ENCODE data around the gene PSORS1C2.

Gene PSORS1C2

DNA sequence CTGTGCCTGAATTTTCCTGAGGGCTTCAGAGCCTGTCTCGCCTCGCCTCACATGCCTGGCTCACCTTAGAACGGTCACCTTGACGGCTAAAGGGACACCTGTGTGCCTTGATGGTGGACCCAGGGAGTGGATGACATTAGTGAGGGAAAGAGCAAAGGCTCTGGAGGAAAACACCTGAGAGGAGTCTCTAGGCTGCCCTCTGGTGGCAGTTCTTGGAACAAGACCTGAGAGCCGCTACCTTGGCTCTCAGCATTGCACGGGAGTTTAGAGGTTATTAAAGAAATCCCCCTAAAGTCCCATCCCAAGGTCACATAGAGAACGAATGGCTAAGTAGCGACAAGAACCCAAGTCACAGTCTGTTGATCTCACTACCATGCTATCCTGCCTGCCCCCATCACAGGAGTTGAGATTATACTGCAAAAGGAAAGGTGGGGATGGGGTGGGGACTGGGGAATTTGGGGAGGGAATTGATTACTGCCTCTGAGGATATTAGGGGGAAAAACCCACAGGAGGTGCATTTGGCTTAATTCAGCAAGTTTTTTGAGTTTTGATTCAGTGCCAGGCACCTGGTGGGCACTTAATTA is 10.7 kb downstream of the PSORS1C2 start:
- Histone ChIP-seq H3K4me1 (ENCODE audit: control insufficient read depth, insufficient read depth, low read length) (peaks cover 33% of the 10 kb centered on the region), H3K4me3 (ENCODE audit: low read length) (no peak overlapping the region), H3K36me3 (ENCODE audit: control insufficient read depth, insufficient read depth, low read length) (peaks cover 4% of the 10 kb centered on the region), H3K27me3 (ENCODE audit: control insufficient read depth, insufficient read depth, low read length) (no peaks in the 10 kb centered on the region), H3K9me3 (ENCODE audit: control insufficient read depth, low read length) (no peaks in the 10 kb centered on the region), H3K9ac (ENCODE audit: low read length) (no peak overlapping the region)

DNA sequence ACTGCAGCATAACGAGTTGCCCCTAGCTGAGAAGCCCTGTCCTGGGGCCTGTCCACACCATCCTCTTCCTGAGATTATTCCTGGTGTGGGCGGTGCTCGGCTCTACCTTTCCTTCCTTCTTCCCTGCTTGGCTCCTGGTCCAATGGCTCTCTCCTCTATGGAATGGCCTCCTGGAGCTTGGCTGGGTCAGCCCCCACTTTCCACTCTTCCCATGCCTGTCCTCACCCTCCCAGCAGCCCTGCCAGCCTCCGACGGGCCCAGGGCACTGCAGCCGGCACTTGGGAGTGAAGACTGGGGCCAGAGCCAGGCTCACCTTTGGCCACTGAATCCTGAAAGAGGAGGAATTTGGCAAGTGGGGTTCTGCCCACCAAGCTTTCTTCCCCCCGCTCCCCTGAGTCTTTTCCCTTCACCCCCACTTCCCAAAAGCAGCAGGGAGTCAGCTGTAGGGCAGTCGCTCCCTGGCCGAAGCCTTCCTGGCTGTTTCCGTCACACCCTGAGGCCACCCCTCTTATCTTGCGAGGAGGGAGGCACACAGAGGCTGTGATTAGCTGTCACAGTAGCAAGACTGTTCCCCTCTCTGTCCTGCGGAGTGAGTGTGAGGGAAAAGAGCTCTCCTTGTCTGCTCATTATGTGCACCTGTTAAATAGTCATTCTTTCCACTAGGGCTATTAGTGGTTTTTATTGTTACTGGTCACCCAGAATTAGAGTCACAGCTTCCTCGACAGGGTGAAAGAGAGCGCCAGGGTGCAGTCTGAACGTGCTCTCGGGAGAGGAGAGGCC is 12.3 kb downstream of the PSORS1C2 start:
- H3K27me3 ChIP-seq (ENCODE audit: control insufficient read depth, insufficient read depth, low read length), result no peaks in the 10 kb centered on the region
- H3K36me3 ChIP-seq (ENCODE audit: control insufficient read depth, insufficient read depth, low read length), result peaks cover 4% of the 10 kb centered on the region
- no peaks in the 10 kb centered on the region for H3K9me3 ChIP-seq (ENCODE audit: control insufficient read depth, low read length)
- peaks cover 38% of the 10 kb centered on the region for H3K4me1 ChIP-seq (ENCODE audit: control insufficient read depth, insufficient read depth, low read length)
- peak overlapping the region; percentile 38 for H3K9ac ChIP-seq (ENCODE audit: low read length)
- no peak overlapping the region for H3K4me3 ChIP-seq (ENCODE audit: low read length)

DNA sequence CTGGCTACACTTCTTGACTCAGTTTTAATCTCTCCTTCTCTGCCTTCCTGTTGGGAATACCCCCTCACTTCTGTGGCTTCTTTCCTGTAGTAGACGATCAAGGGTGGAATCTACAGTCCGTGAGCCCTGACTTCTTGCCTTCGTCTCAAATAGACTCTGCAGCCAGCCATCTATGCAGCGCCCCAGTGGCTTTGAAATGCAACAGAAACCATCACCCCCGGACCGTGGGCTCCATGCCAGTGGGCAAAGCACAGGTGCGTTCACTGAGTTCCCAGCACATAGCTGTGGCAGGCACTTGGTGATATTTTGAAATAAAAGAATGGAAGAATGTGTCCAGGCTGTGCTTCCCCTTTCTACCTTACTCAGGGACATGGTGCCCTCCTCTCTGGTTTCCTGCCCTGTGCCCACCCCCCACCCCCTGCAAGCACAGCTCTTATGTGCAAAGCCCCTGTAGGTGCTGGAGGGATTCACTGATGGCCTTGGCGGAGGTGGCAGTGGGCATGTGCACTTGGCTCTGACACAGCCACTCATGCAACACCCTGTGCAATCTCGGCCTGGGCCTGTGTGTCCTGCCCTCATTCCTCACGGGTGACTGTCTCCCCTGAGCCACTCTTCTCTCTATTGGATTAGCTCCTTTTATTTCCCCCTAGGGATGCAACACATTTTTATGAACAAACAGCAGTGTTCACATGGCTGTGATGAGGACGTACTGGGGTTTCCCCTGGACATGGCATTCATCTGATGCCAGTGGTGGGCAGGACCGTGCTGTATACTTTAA is 13.1 kb downstream of the PSORS1C2 start:
- no peak overlapping the region for H3K4me3 ChIP-seq (ENCODE audit: low read length)
- H3K36me3 ChIP-seq (ENCODE audit: control insufficient read depth, insufficient read depth, low read length), result peaks cover 4% of the 10 kb centered on the region
- no peaks in the 10 kb centered on the region for H3K9me3 ChIP-seq (ENCODE audit: control insufficient read depth, low read length)
- H3K27me3 ChIP-seq (ENCODE audit: control insufficient read depth, insufficient read depth, low read length), result no peaks in the 10 kb centered on the region
- H3K9ac ChIP-seq (ENCODE audit: low read length), result peak overlapping the region; percentile 38
- peaks cover 38% of the 10 kb centered on the region for H3K4me1 ChIP-seq (ENCODE audit: control insufficient read depth, insufficient read depth, low read length)

DNA sequence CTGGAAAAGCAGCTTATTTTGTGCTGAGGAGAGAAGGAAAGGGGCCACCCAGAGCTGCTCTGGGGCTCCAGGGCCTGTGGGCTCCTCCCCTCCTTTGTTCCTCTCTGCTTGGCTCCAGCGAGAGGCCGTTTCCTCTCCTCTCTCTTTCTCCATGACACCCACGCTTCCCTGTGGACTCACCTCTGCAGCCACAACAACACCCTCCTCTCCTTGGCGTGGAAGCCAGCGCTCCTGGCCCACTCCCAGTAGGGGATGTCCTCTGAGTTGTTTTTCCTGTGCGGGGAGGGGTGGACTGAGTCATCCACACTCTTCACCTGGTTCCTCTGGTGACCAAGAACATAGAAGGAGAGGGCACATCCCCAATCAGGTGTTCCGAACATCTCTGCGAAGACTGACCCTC is 13.7 kb downstream of the PSORS1C2 start:
- Histone ChIP-seq H3K9me3 (ENCODE audit: control insufficient read depth, low read length) (no peaks in the 10 kb centered on the region), H3K9ac (ENCODE audit: low read length) (no peak overlapping the region), H3K27me3 (ENCODE audit: control insufficient read depth, insufficient read depth, low read length) (no peaks in the 10 kb centered on the region), H3K4me1 (ENCODE audit: control insufficient read depth, insufficient read depth, low read length) (peaks cover 38% of the 10 kb centered on the region), H3K4me3 (ENCODE audit: low read length) (no peak overlapping the region), H3K36me3 (ENCODE audit: control insufficient read depth, insufficient read depth, low read length) (peaks cover 4% of the 10 kb centered on the region)

DNA sequence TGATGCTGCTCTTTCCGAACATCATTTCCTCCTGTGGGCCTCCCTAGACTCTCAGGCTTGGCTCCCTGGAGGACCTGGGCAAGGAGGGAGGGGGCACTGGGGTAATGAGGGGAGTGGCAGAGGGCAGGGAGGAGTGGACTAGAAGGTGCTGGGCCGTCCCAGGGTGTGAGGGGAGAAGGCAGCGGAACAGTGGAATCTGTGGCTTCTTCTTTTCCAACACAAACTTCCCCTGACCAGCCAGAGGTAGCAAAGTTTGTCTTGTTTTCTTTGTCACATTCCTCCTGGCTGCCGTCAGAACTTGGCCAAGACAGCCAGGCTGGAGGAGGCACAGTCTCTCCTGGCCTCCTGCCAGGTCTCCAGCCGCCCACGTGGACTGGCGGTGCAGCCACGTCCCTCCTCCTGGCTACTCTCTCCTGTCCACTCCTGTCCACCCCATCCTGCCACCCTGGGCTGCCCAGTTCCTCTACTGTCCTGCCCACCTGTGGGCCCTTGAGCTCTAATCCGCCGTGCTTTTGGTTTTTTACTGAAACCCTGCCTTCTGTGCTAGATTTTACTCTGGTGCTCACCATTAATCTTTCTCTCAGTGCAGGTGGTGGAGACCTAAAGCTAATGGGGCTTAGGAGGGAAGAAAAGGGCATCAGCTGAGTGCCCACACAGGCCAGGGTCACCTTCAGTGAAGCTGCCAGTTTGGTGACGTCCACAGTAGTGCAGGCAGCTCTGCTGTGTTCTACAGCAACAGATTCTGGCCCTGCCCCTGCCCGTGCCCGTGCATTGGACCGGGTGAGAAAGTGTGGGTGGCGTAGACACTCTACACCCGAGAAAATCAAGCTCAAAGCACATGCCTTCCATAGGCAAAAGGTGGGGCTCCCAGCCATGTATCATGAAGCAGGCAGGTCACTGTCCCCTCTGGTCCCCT is 15.8 kb downstream of the PSORS1C2 start:
- no peak overlapping the region for H3K9ac ChIP-seq (ENCODE audit: low read length)
- H3K4me3 ChIP-seq (ENCODE audit: low read length), result no peak overlapping the region
- no peaks in the 10 kb centered on the region for H3K27me3 ChIP-seq (ENCODE audit: control insufficient read depth, insufficient read depth, low read length)
- H3K36me3 ChIP-seq (ENCODE audit: control insufficient read depth, insufficient read depth, low read length), result peaks cover 4% of the 10 kb centered on the region
- no peaks in the 10 kb centered on the region for H3K9me3 ChIP-seq (ENCODE audit: control insufficient read depth, low read length)
- peaks cover 38% of the 10 kb centered on the region for H3K4me1 ChIP-seq (ENCODE audit: control insufficient read depth, insufficient read depth, low read length)

DNA sequence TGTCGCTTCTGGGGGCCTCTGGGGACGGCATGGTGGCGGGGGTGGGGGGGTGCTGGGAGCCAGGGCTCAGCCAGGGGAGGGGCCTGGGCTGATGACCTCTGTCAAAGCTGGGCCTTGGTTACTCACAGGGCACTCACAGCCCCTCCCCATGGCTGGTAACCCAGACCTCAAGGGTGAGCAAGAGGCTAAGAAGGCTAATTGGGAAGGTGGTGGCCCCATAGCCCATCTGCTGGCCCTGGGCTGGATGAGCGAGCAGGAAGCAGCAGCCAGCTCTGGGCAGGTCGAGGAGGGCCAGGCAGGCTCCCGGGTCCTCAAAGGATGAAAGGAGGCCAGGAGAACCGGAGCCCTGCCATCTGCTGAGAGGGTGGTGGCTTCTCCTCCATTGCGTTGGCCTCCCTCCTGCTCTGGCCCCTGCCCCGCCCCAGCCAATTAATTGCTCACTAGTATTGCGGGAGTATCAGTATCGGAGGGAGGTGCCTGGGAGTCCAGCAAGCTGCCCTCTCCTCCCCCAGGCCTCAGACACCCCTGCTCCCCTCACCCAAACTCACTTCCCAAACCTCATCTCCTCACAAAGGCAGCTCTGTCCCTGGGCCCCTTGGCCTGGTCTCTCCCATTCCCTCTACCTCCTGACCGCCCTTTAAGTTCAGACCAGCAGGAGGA is 17.6 kb downstream of the PSORS1C2 start:
- no peaks in the 10 kb centered on the region for H3K27me3 ChIP-seq (ENCODE audit: control insufficient read depth, insufficient read depth, low read length)
- H3K4me1 ChIP-seq (ENCODE audit: control insufficient read depth, insufficient read depth, low read length), result peaks cover 25% of the 10 kb centered on the region
- no peak overlapping the region for H3K4me3 ChIP-seq (ENCODE audit: low read length)
- H3K9me3 ChIP-seq (ENCODE audit: control insufficient read depth, low read length), result no peaks in the 10 kb centered on the region
- H3K9ac ChIP-seq (ENCODE audit: low read length), result no peak overlapping the region
- peaks cover 3% of the 10 kb centered on the region for H3K36me3 ChIP-seq (ENCODE audit: control insufficient read depth, insufficient read depth, low read length)

- peaks cover 24% of the 10 kb centered on the region for H3K4me1 ChIP-seq (ENCODE audit: control insufficient read depth, insufficient read depth, low read length)
- no peaks in the 10 kb centered on the region for H3K36me3 ChIP-seq (ENCODE audit: control insufficient read depth, insufficient read depth, low read length)
- no peak within 1 kb of the TSS for H3K4me3 ChIP-seq (ENCODE audit: low read length)
- no peaks in the 10 kb centered on the region for H3K9me3 ChIP-seq (ENCODE audit: control insufficient read depth, low read length)
- no peaks in the 10 kb centered on the region for H3K27me3 ChIP-seq (ENCODE audit: control insufficient read depth, insufficient read depth, low read length)
- H3K9ac ChIP-seq (ENCODE audit: low read length), result no peak within 1 kb of the TSS
These were observed 18.5 kb downstream of the PSORS1C2 start, which contains the start of gene CDSN for GRCh38 chr6:31120151-31120915. Gene CDSN, minus strand, starts transcription at chr6:31120446. Its CDS starts 27 bp downstream, at chr6:31120419.

- Histone ChIP-seq H3K4me3 (ENCODE audit: low read length) (no peak overlapping the region), H3K9ac (ENCODE audit: low read length) (no peak overlapping the region), H3K9me3 (ENCODE audit: control insufficient read depth, low read length) (no peaks in the 10 kb centered on the region), H3K27me3 (ENCODE audit: control insufficient read depth, insufficient read depth, low read length) (no peaks in the 10 kb centered on the region), H3K4me1 (ENCODE audit: control insufficient read depth, insufficient read depth, low read length) (peaks cover 33% of the 10 kb centered on the region), H3K36me3 (ENCODE audit: control insufficient read depth, insufficient read depth, low read length) (no peaks in the 10 kb centered on the region)
These were observed 20.7 kb downstream of the PSORS1C2 start for GRCh38 chr6:31118178-31118577.

DNA sequence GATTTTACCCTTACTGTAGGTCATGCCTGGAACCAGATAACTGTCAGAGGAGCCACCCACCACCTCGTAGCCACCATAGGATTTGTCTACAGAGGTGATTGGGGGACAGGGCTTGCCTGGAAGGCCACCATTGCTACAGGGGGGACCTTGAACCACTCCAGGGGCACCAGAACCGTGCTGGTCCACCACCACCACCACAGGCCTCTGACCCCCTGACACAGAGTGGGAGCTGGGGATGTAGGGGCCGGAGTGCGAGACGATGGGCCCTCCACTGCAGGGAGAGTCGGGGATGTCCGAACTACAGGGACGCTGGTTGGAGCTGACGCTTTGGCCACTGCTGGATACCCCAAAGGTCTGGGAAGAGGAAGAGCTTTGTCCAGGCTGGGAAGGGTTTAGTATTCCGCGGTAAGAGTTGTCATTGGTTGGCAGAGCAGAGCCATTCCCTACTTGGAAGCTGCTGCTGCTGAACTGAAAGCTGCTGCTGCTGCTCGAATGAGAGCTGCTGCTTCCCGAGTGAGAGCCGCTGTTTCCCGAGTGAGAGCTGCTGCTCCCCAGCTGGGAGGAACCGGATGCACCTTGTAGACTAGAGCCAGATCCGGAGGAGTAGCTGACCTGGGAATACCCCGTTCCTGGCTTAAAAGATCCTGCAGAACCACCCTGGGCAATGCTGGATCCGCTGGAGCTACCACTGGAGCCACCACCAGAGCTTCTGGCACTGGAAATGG is 22.0 kb downstream of the PSORS1C2 start:
- Histone ChIP-seq H3K36me3 (ENCODE audit: control insufficient read depth, insufficient read depth, low read length) (no peaks in the 10 kb centered on the region), H3K9me3 (ENCODE audit: control insufficient read depth, low read length) (no peaks in the 10 kb centered on the region), H3K4me3 (ENCODE audit: low read length) (no peak overlapping the region), H3K4me1 (ENCODE audit: control insufficient read depth, insufficient read depth, low read length) (peaks cover 27% of the 10 kb centered on the region), H3K27me3 (ENCODE audit: control insufficient read depth, insufficient read depth, low read length) (no peaks in the 10 kb centered on the region), H3K9ac (ENCODE audit: low read length) (no peak overlapping the region)

GRCh38 chr6:31115941-31116560 is 22.8 kb downstream of the PSORS1C2 start:
- no peaks in the 10 kb centered on the region for H3K36me3 ChIP-seq (ENCODE audit: control insufficient read depth, insufficient read depth, low read length)
- H3K9me3 ChIP-seq (ENCODE audit: control insufficient read depth, low read length), result no peaks in the 10 kb centered on the region
- H3K9ac ChIP-seq (ENCODE audit: low read length), result no peak overlapping the region
- no peaks in the 10 kb centered on the region for H3K27me3 ChIP-seq (ENCODE audit: control insufficient read depth, insufficient read depth, low read length)
- H3K4me3 ChIP-seq (ENCODE audit: low read length), result no peak overlapping the region
- peaks cover 27% of the 10 kb centered on the region for H3K4me1 ChIP-seq (ENCODE audit: control insufficient read depth, insufficient read depth, low read length)

Measured in mucosa of stomach (tissue), 1 donor.